ENCODE data around the gene PLEKHH1.

PLEKHH1 gene

GRCh38 chr14:67580336-67581171 lies 47.5 kb downstream of the PLEKHH1 start:
- no peak for DNase-seq (ENCODE audit: low read depth)
- in situ Hi-C loops (cut with HindIII; ENCODE audit: low sequenced_read_pairs) = no loop called here
- H3K4me3 ChIP-seq (ENCODE audit: low read depth, low read length) = no peak overlapping the region
- TF ChIP-seq CTCF (IDR thresholded peaks at IDR 0.05; ENCODE audit: low read depth, low read length, missing control alignments) = no peak

- no peak overlapping the region for H3K4me3 ChIP-seq (ENCODE audit: low read depth, low read length)
- in situ Hi-C loops (cut with HindIII; ENCODE audit: low sequenced_read_pairs) = no loop called here
- no peak for DNase-seq (ENCODE audit: low read depth)
- no peak for TF ChIP-seq CTCF (IDR thresholded peaks at IDR 0.05; ENCODE audit: low read depth, low read length, missing control alignments)
Measured at GRCh38 chr14:67581643-67582042, 48.6 kb downstream of the PLEKHH1 start.

- DNase-seq (ENCODE audit: low read depth) = no peak
- in situ Hi-C loops (cut with HindIII; ENCODE audit: low sequenced_read_pairs) = no loop called here
- no peak overlapping the region for H3K4me3 ChIP-seq (ENCODE audit: low read depth, low read length)
- TF ChIP-seq CTCF (IDR thresholded peaks at IDR 0.05; ENCODE audit: low read depth, low read length, missing control alignments) = no peak
Measured at GRCh38 chr14:67582061-67582460, 49.0 kb downstream of the PLEKHH1 start.

- in situ Hi-C loops (cut with HindIII; ENCODE audit: low sequenced_read_pairs) = no loop called here
- TF ChIP-seq CTCF (IDR thresholded peaks at IDR 0.05; ENCODE audit: low read depth, low read length, missing control alignments) = peak; percentile 77
- peak; percentile 26 for DNase-seq (ENCODE audit: low read depth)
- H3K4me3 ChIP-seq (ENCODE audit: low read depth, low read length) = no peak overlapping the region
Measured at GRCh38 chr14:67583711-67584644, 50.9 kb downstream of the PLEKHH1 start.

- in situ Hi-C loops (cut with HindIII; ENCODE audit: low sequenced_read_pairs) = no loop called here
- no peak for DNase-seq (ENCODE audit: low read depth)
- no peak overlapping the region for H3K4me3 ChIP-seq (ENCODE audit: low read depth, low read length)
- TF ChIP-seq CTCF (IDR thresholded peaks at IDR 0.05; ENCODE audit: low read depth, low read length, missing control alignments) = no peak
Measured at GRCh38 chr14:67584978-67585377, 51.9 kb downstream of the PLEKHH1 start.

GRCh38 chr14:67586369-67586768 lies 53.3 kb downstream of the PLEKHH1 start:
- DNase-seq (ENCODE audit: low read depth) = no peak
- H3K4me3 ChIP-seq (ENCODE audit: low read depth, low read length) = no peak overlapping the region
- no peak for TF ChIP-seq CTCF (IDR thresholded peaks at IDR 0.05; ENCODE audit: low read depth, low read length, missing control alignments)
- in situ Hi-C loops (cut with HindIII; ENCODE audit: low sequenced_read_pairs) = no loop called here

All from astrocyte of the cerebellum (primary cell).